Chondrocyte (in vitro differentiated cells): ENCODE results near the gene RNF19B. TPM values are rescaled to one million over a fixed set of nuclear protein-coding genes. Genes with fewer than 3 reads are reported as not detected.

Experiments
- DNase-seq: peaks from one replicate; pipeline ENCODE4 v3.0.0; 2021; ENCODE audit warnings: mixed read lengths, low spot score
- H3K27ac Mint-ChIP-seq: one replicate; pipeline ENCODE4 v1.8.0; 2021; ENCODE audit warnings: mild to moderate bottlenecking, moderate library complexity, mixed read lengths; ENCODE audit not compliant: unreplicated experiment
- H3K27me3 Mint-ChIP-seq: 2 replicates; pipeline ENCODE4 v1.8.0; 2021; ENCODE audit warnings: low read depth, mixed read lengths
- H3K36me3 Mint-ChIP-seq: 2 replicates; pipeline ENCODE4 v1.8.0; 2021; ENCODE audit warnings: low read depth, mixed read lengths
- H3K4me1 Mint-ChIP-seq: 2 replicates; pipeline ENCODE4 v1.8.0; 2021; ENCODE audit warnings: low read depth, mild to moderate bottlenecking, mixed read lengths
- H3K4me3 Mint-ChIP-seq: one replicate; pipeline ENCODE4 v1.8.0; 2021; ENCODE audit warnings: mild to moderate bottlenecking, moderate library complexity, mixed read lengths; ENCODE audit not compliant: unreplicated experiment
- H3K9me3 Mint-ChIP-seq: 2 replicates; pipeline ENCODE4 v1.8.0; 2021; ENCODE audit warnings: low read depth, mixed read lengths
- CTCF ChIP-seq: fragments of 200-600 bp; sonication (generic); IDR thresholded peaks from 2 replicates; pipeline ENCODE4 v1.5.0; 2021; ENCODE audit warnings: antibody characterized with exemption, mild to moderate bottlenecking, moderate library complexity
- total RNA-seq: library from RNA; stranded (reverse); gene quantifications from 3 replicates; pipeline ENCODE4 v1.2.1, GENCODE V29; 2021

Gene RNF19B
- total RNA-seq, 1 donor from 2014 or later = 17.4 TPM

GRCh38 chr1:32893198-32894018 is 71.2 kb downstream of the RNF19B start:
- TF ChIP-seq CTCF = peak; percentile 74
- peaks cover 14% of the 10 kb centered on the region for H3K4me1 Mint-ChIP-seq
- H3K27ac Mint-ChIP-seq = no peak overlapping the region
- H3K27me3 Mint-ChIP-seq = peaks cover 27% of the 10 kb centered on the region
- H3K36me3 Mint-ChIP-seq = no peaks in the 10 kb centered on the region
- no peak for DNase-seq
- H3K4me3 Mint-ChIP-seq = peak overlapping the region; percentile 69
- H3K9me3 Mint-ChIP-seq = no peaks in the 10 kb centered on the region

DNA sequence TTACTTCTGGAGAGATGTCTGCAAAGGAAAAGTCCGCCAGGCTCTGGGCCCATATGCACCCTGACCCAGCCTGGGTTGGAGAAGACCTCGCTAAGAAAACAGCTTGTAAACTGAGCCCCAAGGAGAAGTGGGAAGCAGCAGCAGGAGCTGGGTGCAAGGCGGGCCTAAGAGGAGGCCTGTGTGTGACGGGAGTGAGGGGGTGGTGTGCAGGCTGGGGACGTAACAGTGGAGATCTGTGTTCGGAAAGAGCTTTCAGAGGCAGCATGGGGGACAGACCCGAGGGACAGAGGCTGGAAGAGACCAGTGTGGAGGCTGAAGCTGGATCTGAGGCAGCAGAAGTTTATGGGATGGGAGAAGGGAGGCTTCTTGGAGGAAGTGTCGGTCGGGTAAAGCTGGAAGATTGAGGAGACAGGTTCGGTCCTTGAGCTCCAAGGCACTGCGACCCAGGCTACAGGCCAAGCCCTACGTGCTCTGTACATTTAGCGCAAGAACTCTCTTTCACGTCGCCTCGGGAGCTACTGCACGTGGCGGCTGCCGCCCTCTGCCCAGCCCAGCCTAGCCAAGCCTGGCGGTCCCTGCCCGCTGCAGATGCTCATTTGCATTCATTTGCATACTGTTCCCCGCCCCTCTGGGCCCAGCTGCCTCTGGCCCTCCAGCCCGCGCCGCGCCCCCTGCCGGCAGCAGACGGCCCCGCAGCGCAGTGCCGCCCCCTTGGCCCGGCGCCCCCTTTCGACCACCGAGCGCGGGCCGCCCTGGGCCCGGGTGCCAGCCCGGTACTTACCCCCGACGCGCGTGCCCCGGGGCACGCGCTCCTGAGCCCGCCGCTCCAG is 72.0 kb downstream of the RNF19B start:
- H3K36me3 Mint-ChIP-seq = no peaks in the 10 kb centered on the region
- peak overlapping the region; percentile 69 for H3K4me3 Mint-ChIP-seq
- H3K9me3 Mint-ChIP-seq = no peaks in the 10 kb centered on the region
- no peak for DNase-seq
- peaks cover 14% of the 10 kb centered on the region for H3K4me1 Mint-ChIP-seq
- H3K27ac Mint-ChIP-seq = no peak overlapping the region
- peaks cover 33% of the 10 kb centered on the region for H3K27me3 Mint-ChIP-seq
- peak; percentile 83 for TF ChIP-seq CTCF

GRCh38 chr1:32891630-32892029 is 73.0 kb downstream of the RNF19B start:
- H3K27ac Mint-ChIP-seq = no peak overlapping the region
- peaks cover 35% of the 10 kb centered on the region for H3K27me3 Mint-ChIP-seq
- H3K36me3 Mint-ChIP-seq = no peaks in the 10 kb centered on the region
- H3K4me3 Mint-ChIP-seq = peak overlapping the region; percentile 42
- no peak for DNase-seq
- peaks cover 14% of the 10 kb centered on the region for H3K4me1 Mint-ChIP-seq
- TF ChIP-seq CTCF = no peak
- H3K9me3 Mint-ChIP-seq = no peaks in the 10 kb centered on the region

DNA sequence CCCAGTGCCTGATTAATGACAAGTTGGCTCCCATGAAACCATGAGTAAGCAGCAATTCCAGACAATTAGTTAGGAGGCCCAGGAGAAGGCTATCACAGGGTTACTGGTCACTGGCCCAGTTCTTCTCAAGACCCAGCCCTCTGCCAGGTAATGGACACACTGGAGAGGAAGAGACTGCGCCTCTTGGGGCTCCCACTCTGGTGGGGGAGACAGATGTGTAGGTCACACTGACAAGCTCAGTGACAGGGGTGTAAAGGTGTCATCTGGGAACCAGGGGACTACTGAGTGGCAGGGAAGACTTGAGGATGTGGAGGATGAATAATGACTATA is 73.4 kb downstream of the RNF19B start:
- Mint-ChIP-seq H3K36me3 (no peaks in the 10 kb centered on the region), H3K27me3 (peaks cover 35% of the 10 kb centered on the region), H3K4me1 (peaks cover 14% of the 10 kb centered on the region), H3K27ac (no peak overlapping the region), H3K9me3 (no peaks in the 10 kb centered on the region), H3K4me3 (no peak overlapping the region)
- no peak for DNase-seq
- no peak for TF ChIP-seq CTCF

GRCh38 chr1:32890516-32891240 is 73.9 kb downstream of the RNF19B start:
- Mint-ChIP-seq H3K27ac (no peak overlapping the region), H3K36me3 (no peaks in the 10 kb centered on the region), H3K4me1 (peaks cover 14% of the 10 kb centered on the region), H3K9me3 (no peaks in the 10 kb centered on the region), H3K27me3 (peaks cover 35% of the 10 kb centered on the region), H3K4me3 (no peak overlapping the region)
- no peak for DNase-seq
- no peak for TF ChIP-seq CTCF
